HG03442 (cell line): Measurements from ENCODE around the gene ALDOA.
"Not testable (repeated sequence)": the region's sequence is repeated elsewhere in the genome, so short reads cannot be mapped to it uniquely, and the experiment has no call there.

Source experiments
- ATAC-seq: cut with Tn5 transposase; IDR thresholded peaks from one replicate; pipeline ENCODE4 v1.9.1; 2021; ENCODE audit warnings: mild to moderate bottlenecking, moderate library complexity; ENCODE audit not compliant: unreplicated experiment

ALDOA gene

DNA sequence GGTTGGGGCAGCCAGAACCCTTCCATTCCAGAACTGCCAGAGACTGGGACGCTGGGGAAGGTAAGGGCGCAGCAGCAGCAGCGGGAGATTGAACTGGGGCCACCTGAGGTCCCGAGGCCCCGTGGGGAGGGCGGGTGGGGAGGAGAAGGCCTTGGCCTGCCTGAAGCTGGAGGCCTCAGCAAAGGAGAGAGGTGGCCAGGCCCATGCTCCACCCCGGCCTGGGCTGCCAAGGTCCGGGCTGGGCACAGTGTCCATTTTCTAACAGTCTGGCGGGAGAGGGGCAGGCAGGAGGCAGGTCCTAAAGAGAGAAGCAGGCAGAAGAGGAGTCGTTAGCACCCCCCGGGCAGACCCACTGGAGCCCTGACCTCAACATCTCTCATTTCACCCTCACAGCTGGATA lies 48.9 kb downstream of the ALDOA start:
- no peak for ATAC-seq

GRCh38 chr16:30114833-30115232 lies 49.3 kb downstream of the ALDOA start:
- not testable (repeated sequence) for ATAC-seq

- no peak for ATAC-seq
Measured at GRCh38 chr16:30115238-30115637, 49.7 kb downstream of the ALDOA start.

DNA sequence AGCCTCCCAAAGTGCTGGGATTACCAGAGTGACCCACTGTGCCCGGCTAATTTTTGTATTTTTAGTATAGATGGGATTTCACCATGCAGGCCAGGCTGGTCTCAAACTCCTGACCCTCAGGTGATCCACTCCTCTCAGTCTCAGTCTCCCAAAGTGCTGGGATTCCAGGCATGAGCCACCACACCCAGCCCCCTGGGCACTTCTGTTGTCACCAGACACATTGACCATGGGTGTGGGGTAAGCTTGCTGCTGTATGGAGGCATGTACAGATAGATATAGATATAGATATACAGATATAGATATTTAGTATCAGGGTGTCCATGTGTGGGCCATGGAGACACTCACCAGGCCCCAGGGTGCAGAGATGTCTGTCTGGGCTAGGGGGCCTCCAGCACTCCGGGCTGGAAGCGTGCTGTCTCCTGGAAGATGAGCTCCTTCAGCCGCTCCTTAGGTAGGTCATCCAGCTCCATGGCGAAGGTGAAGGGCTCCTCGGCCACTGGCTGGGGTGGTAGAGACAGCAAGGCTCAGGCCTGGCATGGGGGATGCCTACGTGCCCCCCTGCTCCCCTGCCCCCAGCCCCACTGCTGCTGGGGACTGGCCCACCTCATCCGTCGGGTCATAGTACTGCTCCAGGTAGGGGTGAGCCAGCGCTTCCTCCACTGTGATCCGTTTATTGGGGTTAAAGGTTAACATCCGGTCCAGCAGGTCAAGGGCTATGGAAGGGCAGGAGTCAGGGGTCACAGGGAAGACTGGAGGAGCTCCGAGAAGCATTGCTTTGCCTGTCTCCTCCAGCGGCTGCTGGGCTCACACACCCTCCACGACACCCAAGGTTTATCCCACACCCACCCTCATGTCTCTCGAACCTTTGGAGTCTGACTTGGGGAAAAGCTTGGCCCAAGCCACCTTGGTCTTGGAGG lies 51.0 kb downstream of the ALDOA start:
- ATAC-seq: no peak

GRCh38 chr16:30117768-30118167 lies 52.2 kb downstream of the ALDOA start:
- no peak for ATAC-seq

DNA sequence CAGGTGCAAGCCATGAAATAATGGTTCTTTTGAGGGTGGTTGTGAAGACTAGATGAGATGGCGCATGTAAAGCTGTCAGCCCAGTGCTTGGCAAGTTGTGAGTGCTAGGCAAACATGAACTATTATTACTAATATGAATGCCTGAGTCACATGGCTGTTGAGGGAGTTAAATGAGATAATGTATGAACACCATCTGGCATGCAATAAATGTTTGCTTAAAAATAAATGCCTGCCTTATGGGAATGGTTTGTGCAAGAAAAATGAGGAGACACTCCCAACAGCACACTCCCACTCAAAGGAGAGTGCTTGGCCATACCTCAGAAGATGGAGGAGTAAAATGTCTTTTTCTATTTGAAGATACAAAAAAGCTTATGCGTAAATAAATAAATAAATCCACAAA lies 53.9 kb downstream of the ALDOA start:
- ATAC-seq: no peak
